Measurements from ENCODE around the gene HSPA9.

Gene HSPA9

DNA sequence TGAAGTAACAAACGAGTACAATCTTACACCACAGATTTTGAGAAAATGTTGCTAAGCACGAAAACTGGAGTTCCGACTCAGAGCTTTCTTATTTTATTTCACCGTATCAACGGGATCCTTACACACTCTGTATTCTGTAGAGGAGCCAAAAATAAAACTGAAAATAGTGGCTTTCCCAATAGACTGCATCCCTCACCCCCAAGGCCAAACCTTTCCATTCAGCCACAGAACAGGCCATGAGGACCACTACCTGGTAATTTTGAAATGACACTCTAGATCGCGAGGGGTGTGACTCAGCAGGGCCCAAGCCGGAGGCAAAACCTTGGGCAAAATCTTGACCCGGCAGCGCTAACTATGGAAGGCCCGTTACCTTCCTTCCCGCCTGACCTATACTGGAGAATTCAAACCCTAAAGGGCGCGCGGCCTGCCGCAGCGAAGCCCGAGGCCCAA is 432 bp downstream of the HSPA9 start:
- H3K36me3 ChIP-seq (ENCODE audit: insufficient read depth) = peaks cover 22% of the 10 kb centered on the region; the same call in 1 of the 2 replicates
- H3K27me3 ChIP-seq (ENCODE audit: insufficient read depth, low read depth) = no peaks in the 10 kb centered on the region
- H3K4me2 ChIP-seq = peak overlapping the region; percentile 83
- H2AFZ ChIP-seq (ENCODE audit: low read depth) = peak overlapping the region; percentile 82
- peaks cover 57% of the 10 kb centered on the region for H3K79me2 ChIP-seq (ENCODE audit: insufficient read depth, low read depth)
- H4K20me1 ChIP-seq (ENCODE audit: insufficient read depth) = no peaks in the 10 kb centered on the region
- peak overlapping the region; percentile 99 for H3K9ac ChIP-seq
- H3K27ac ChIP-seq = peak overlapping the region; percentile 98
- TF ChIP-seq, protein P1, sequence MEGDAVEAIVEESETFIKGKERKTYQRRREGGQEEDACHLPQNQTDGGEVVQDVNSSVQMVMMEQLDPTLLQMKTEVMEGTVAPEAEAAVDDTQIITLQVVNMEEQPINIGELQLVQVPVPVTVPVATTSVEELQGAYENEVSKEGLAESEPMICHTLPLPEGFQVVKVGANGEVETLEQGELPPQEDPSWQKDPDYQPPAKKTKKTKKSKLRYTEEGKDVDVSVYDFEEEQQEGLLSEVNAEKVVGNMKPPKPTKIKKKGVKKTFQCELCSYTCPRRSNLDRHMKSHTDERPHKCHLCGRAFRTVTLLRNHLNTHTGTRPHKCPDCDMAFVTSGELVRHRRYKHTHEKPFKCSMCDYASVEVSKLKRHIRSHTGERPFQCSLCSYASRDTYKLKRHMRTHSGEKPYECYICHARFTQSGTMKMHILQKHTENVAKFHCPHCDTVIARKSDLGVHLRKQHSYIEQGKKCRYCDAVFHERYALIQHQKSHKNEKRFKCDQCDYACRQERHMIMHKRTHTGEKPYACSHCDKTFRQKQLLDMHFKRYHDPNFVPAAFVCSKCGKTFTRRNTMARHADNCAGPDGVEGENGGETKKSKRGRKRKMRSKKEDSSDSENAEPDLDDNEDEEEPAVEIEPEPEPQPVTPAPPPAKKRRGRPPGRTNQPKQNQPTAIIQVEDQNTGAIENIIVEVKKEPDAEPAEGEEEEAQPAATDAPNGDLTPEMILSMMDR (conservative IDR thresholded peaks at IDR 0.05; ENCODE audit: low read depth, low read length) = no peak
- H3K4me3 ChIP-seq (IDR thresholded peaks at IDR 0.05; ENCODE audit: insufficient read depth, low read depth, low read length) = no peak overlapping the region
- peaks cover 34% of the 10 kb centered on the region for H3K4me1 ChIP-seq (ENCODE audit: low read depth, poor library complexity, severe bottlenecking)

- Histone ChIP-seq H2AFZ (ENCODE audit: low read depth) (no peak overlapping the region), H3K36me3 (ENCODE audit: insufficient read depth) (peaks cover 25% of the 10 kb centered on the region; the same call in 1 of the 2 replicates), H3K9ac (peak overlapping the region; percentile 99), H3K4me1 (ENCODE audit: low read depth, poor library complexity, severe bottlenecking) (peaks cover 35% of the 10 kb centered on the region), H4K20me1 (ENCODE audit: insufficient read depth) (peaks cover 2% of the 10 kb centered on the region; the same call in 1 of the 2 replicates), H3K4me3 (IDR thresholded peaks at IDR 0.05; ENCODE audit: insufficient read depth, low read depth, low read length) (no peak overlapping the region), H3K27me3 (ENCODE audit: insufficient read depth, low read depth) (no peaks in the 10 kb centered on the region), H3K4me2 (peak overlapping the region; percentile 83), H3K79me2 (ENCODE audit: insufficient read depth, low read depth) (peaks cover 61% of the 10 kb centered on the region), H3K27ac (peak overlapping the region; percentile 98)
- TF ChIP-seq, protein P1 (conservative IDR thresholded peaks at IDR 0.05; ENCODE audit: low read depth, low read length) = no peak
Observed at GRCh38 chr5:138573949-138574670, 1.1 kb downstream of the HSPA9 start.

- peaks cover 70% of the 10 kb centered on the region for H3K79me2 ChIP-seq (ENCODE audit: insufficient read depth, low read depth)
- H4K20me1 ChIP-seq (ENCODE audit: insufficient read depth) = peaks cover 7% of the 10 kb centered on the region
- peaks cover 34% of the 10 kb centered on the region; the same call in 1 of the 2 replicates for H3K36me3 ChIP-seq (ENCODE audit: insufficient read depth)
- H3K4me3 ChIP-seq (IDR thresholded peaks at IDR 0.05; ENCODE audit: insufficient read depth, low read depth, low read length) = no peak overlapping the region
- peak overlapping the region; percentile 83; the same call in 1 of the 2 replicates for H3K4me2 ChIP-seq
- H3K27ac ChIP-seq = peak overlapping the region; percentile 98; the same call in 1 of the 2 replicates
- TF ChIP-seq, protein P1 (conservative IDR thresholded peaks at IDR 0.05; ENCODE audit: low read depth, low read length) = no peak
- no peak overlapping the region for H2AFZ ChIP-seq (ENCODE audit: low read depth)
- no peaks in the 10 kb centered on the region for H3K27me3 ChIP-seq (ENCODE audit: insufficient read depth, low read depth)
- H3K9ac ChIP-seq = peak overlapping the region; percentile 99; the same call in 1 of the 2 replicates
- H3K4me1 ChIP-seq (ENCODE audit: low read depth, poor library complexity, severe bottlenecking) = peaks cover 41% of the 10 kb centered on the region
Observed at GRCh38 chr5:138573223-138573622, 2.0 kb downstream of the HSPA9 start.

- Histone ChIP-seq H3K4me3 (IDR thresholded peaks at IDR 0.05; ENCODE audit: insufficient read depth, low read depth, low read length) (no peak overlapping the region), H2AFZ (ENCODE audit: low read depth) (no peak overlapping the region), H3K79me2 (ENCODE audit: insufficient read depth, low read depth) (peaks cover 92% of the 10 kb centered on the region), H3K27me3 (ENCODE audit: insufficient read depth, low read depth) (no peaks in the 10 kb centered on the region), H3K4me2 (no peak overlapping the region), H3K9ac (no peak overlapping the region), H3K4me1 (ENCODE audit: low read depth, poor library complexity, severe bottlenecking) (peaks cover 50% of the 10 kb centered on the region), H4K20me1 (ENCODE audit: insufficient read depth) (peaks cover 7% of the 10 kb centered on the region), H3K27ac (no peak overlapping the region), H3K36me3 (ENCODE audit: insufficient read depth) (peaks cover 53% of the 10 kb centered on the region; the same call in 1 of the 2 replicates)
- TF ChIP-seq, protein P1 (conservative IDR thresholded peaks at IDR 0.05; ENCODE audit: low read depth, low read length) = no peak
Observed at GRCh38 chr5:138570871-138571270, 4.3 kb downstream of the HSPA9 start.
